Uterus (tissue), 4 donors: ENCODE data around the gene SPDYC. TPM values are rescaled to one million over a fixed set of nuclear protein-coding genes. Genes with fewer than 3 reads are reported as not detected.
A peak's percentile ranks its signal among the peaks of the same experiment; 100 is the strongest.

ENCODE experiments used
- DNase-seq, 2 donors: peaks; one replicate each; pipeline ENCODE4 v3.0.0-alpha.2; 2019 to 2020
- H3K27ac ChIP-seq, 2 donors: fragments of 200-600 bp; sonication (generic); 1 replicate in 1 of 2; 2 replicates in 1 of 2; pipeline ENCODE4 v1.5.1; 2016 to 2018
- H3K27me3 ChIP-seq, 2 donors: fragments of 200-600 bp; sonication (generic); one replicate each; pipeline ENCODE4 v1.5.1; 2018 to 2019; ENCODE audit warnings: control low read depth in 1 of 2
- H3K36me3 ChIP-seq, 2 donors: fragments of 200-600 bp; sonication (generic); one replicate each; pipeline ENCODE4 v1.5.1; 2019; ENCODE audit warnings: control low read depth in 1 of 2
- H3K4me1 ChIP-seq, 2 donors: fragments of 200-600 bp; sonication (generic); one replicate each; pipeline ENCODE4 v1.5.1; 2018 to 2019; ENCODE audit warnings: control low read depth in 1 of 2
- H3K4me3 ChIP-seq, 2 donors: fragments of 200-600 bp; sonication (generic); 1 replicate in 1 of 2; 2 replicates in 1 of 2; pipeline ENCODE4 v1.5.1; 2018 to 2019; ENCODE audit warnings: mild to moderate bottlenecking in 1 of 2
- H3K9me3 ChIP-seq, 2 donors: fragments of 200-600 bp; sonication (generic); one replicate each; pipeline ENCODE4 v1.5.1; 2019; ENCODE audit warnings: control low read depth in 1 of 2
- CTCF ChIP-seq, 4 experiments: fragments of 200-600 bp in 2 of 4; fragments of 450-650 bp in 2 of 4; sonication (generic) in 2 of 4; IDR thresholded peaks; one replicate each; pipeline ENCODE4 v1.5.1; 2016 to 2019; ENCODE audit warnings: antibody characterized with exemption in 4 of 4, mild to moderate bottlenecking in 2 of 4, moderate library complexity in 1 of 4
- POLR2A ChIP-seq, 2 donors: fragments of 450-650 bp; IDR thresholded peaks; one replicate each; pipeline ENCODE4 v1.6.1; 2016; ENCODE audit warnings: antibody characterized with exemption in 2 of 2, mild to moderate bottlenecking in 1 of 2, moderate library complexity in 1 of 2
- intact Hi-C: fragments of 100-400 bp; cut with DNase I; formaldehyde crosslinking; loops from one replicate; pipeline ENCODE4 v1.15.1; 2023; ENCODE audit warnings: low total_unique reads
- total RNA-seq, 4 donors: library from RNA; depleted of rRNA in 3 of 4; stranded (reverse); fragments of >200 nt in 3 of 4; gene quantifications; one replicate each; pipeline versions ENCODE4 v1.1.0 to v1.2.4, GENCODE V29; 2014 to 2023
- donor health status: DM: yes; HTN: yes; CAD: no.

Gene SPDYC
- total RNA-seq, 4 donors from 2014 or later: not detected

GRCh38 chr11:65134952-65135632 is 34.9 kb upstream of the SPDYC start:
- no peaks in the 10 kb centered on the region for H3K27me3 ChIP-seq
- TF ChIP-seq CTCF (IDR thresholded peaks at IDR 0.05) (peak in 1 of 4 experiments; percentile 9), POLR2A (IDR thresholded peaks at IDR 0.05) (peak; percentile 37 to 48)
- H3K36me3 ChIP-seq: no peaks in the 10 kb centered on the region
- H3K4me3 ChIP-seq: peak overlapping the region; percentile 57 to 64
- H3K4me1 ChIP-seq: peaks cover 0 to 13% of the 10 kb centered on the region in 2 donors
- H3K9me3 ChIP-seq: no peaks in the 10 kb centered on the region
- intact Hi-C loops: no loop called here
- peak overlapping the region; percentile 96 to 97 for H3K27ac ChIP-seq
- DNase-seq: peak; percentile 91 to 95

- TF ChIP-seq CTCF (IDR thresholded peaks at IDR 0.05): no peak
- TF ChIP-seq POLR2A (IDR thresholded peaks at IDR 0.05): no peak
- peak overlapping the region; percentile 57 to 64 for H3K4me3 ChIP-seq
- no peak for DNase-seq
- no peaks in the 10 kb centered on the region for H3K27me3 ChIP-seq
- H3K4me1 ChIP-seq: peaks cover 0 to 13% of the 10 kb centered on the region in 2 donors
- no peaks in the 10 kb centered on the region for H3K36me3 ChIP-seq
- intact Hi-C loops: no loop called here
- H3K9me3 ChIP-seq: no peaks in the 10 kb centered on the region
- peak overlapping the region; percentile 96 to 97 for H3K27ac ChIP-seq
These were observed 34.3 kb upstream of the SPDYC start for GRCh38 chr11:65135633-65136145.

- no peak overlapping the region for H3K4me3 ChIP-seq
- TF ChIP-seq POLR2A (IDR thresholded peaks at IDR 0.05): no peak
- no peak for TF ChIP-seq CTCF (IDR thresholded peaks at IDR 0.05)
- no peaks in the 10 kb centered on the region for H3K9me3 ChIP-seq
- DNase-seq: no peak
- H3K27me3 ChIP-seq: no peaks in the 10 kb centered on the region
- intact Hi-C loops: no loop called here
- H3K27ac ChIP-seq: no peak overlapping the region
- H3K36me3 ChIP-seq: no peaks in the 10 kb centered on the region
- peaks cover 0 to 13% of the 10 kb centered on the region in 2 donors for H3K4me1 ChIP-seq
These were observed 33.4 kb upstream of the SPDYC start for GRCh38 chr11:65136515-65137096.

- Histone ChIP-seq H3K27me3 (no peaks in the 10 kb centered on the region), H3K4me1 (no peaks in the 10 kb centered on the region), H3K27ac (no peak overlapping the region), H3K9me3 (no peaks in the 10 kb centered on the region), H3K4me3 (no peak overlapping the region), H3K36me3 (no peaks in the 10 kb centered on the region)
- no peak for DNase-seq
- TF ChIP-seq CTCF (IDR thresholded peaks at IDR 0.05) (no peak), POLR2A (IDR thresholded peaks at IDR 0.05) (no peak)
- intact Hi-C loops: no loop called here
These were observed 28.0 kb upstream of the SPDYC start for GRCh38 chr11:65141896-65142494.
